Measurements from ENCODE around the gene SPARC.

DNA sequence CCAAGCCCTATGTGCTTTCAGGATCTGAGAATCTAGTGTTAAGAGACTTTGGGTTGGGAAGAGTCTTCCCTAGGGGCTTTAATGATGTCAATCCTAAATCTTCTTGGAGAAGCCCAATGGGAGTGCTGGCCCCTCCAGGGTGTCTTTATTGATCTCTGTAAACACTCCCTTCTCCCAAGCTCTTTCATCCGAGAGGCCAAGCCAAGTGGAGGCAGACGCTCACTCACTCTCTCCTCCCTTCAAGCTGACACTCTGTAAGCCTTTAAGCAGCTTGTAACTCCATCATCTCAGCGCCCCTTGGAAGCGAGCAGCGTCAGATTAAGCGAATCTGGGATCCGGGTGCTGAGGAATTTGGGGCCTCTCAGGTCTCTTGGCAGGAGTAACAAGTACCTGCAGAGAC lies 37.7 kb downstream of the SPARC start:
- TF ChIP-seq POLR2AphosphoS5 (IDR thresholded peaks at IDR 0.05) (no peak), POLR2A (IDR thresholded peaks at IDR 0.05) (no peak)
- TF ChIP-seq, protein P1, sequence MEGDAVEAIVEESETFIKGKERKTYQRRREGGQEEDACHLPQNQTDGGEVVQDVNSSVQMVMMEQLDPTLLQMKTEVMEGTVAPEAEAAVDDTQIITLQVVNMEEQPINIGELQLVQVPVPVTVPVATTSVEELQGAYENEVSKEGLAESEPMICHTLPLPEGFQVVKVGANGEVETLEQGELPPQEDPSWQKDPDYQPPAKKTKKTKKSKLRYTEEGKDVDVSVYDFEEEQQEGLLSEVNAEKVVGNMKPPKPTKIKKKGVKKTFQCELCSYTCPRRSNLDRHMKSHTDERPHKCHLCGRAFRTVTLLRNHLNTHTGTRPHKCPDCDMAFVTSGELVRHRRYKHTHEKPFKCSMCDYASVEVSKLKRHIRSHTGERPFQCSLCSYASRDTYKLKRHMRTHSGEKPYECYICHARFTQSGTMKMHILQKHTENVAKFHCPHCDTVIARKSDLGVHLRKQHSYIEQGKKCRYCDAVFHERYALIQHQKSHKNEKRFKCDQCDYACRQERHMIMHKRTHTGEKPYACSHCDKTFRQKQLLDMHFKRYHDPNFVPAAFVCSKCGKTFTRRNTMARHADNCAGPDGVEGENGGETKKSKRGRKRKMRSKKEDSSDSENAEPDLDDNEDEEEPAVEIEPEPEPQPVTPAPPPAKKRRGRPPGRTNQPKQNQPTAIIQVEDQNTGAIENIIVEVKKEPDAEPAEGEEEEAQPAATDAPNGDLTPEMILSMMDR (IDR thresholded peaks at IDR 0.05 in 8 of 11, conservative IDR thresholded peaks at IDR 0.05 in 3 of 11), result no peak

Measured in spleen (tissue), 7 donors.